K562 (cell line): ENCODE results near the gene ATAD2B. TPM values are rescaled to one million over a fixed set of nuclear protein-coding genes. Genes with fewer than 3 reads are reported as not detected.

ENCODE experiments used
- ATAC-seq: fragments of 200-7000 bp; cut with Tn5 transposase; 3 replicates; pipeline ENCODE4 v1.9.1; 2020; ENCODE audit warnings: moderate library complexity
- BruUV-seq: library from RNA; stranded (reverse); fragments of 400-500 nt; replicated peaks from 2 replicates; lab custom pipeline; 2021; lab: Mats Ljungman, UMichigan
- CTCF ChIA-PET: fragments of 300-600 bp; formaldehyde crosslinking; extraction: SDS; loops from one replicate; lab custom pipeline; 2021; ENCODE audit warnings: low intra/inter-chr PET ratio; lab: Yijun Ruan, JAX
- POLR2A ChIA-PET: fragments of 300-600, 350-650 bp; sonication (Branson Sonifier 250); formaldehyde crosslinking; extraction: SDS; loops from one replicate; lab custom pipeline; 2021; ENCODE audit warnings: antibody characterized with exemption, inconsistent platforms; lab: Yijun Ruan, JAX
- DNase-seq, 4 experiments: peaks; one replicate each; pipeline versions ENCODE4 v3.0.0 to v3.0.0-alpha.2; 2011 to 2018; ENCODE audit warnings: low spot score in 3 of 4, mixed read lengths in 3 of 4; ENCODE audit errors: extremely low read depth in 1 of 4
- FAIRE-seq: peaks from 2 replicates; lab custom pipeline; 2011; peaks lifted over from hg19 to GRCh38; lab: Jason Lieb, UNC
- H2AFZ ChIP-seq: 2 replicates; pipeline ENCODE4 v1.6.0; 2011; ENCODE audit warnings: low read depth, low read length, control low read depth, inconsistent platforms
- H3K27ac ChIP-seq: fragments of 200-600 bp; 3 replicates; pipeline ENCODE4 v1.8.0; 2011; ENCODE audit warnings: low read depth, mild to moderate bottlenecking, control low read depth, inconsistent platforms, low read length, moderate library complexity, mixed read lengths; ENCODE audit errors: extremely low read depth
- H3K27me3 ChIP-seq, 2 experiments: fragments of 300-600 bp in 1 of 2; 2 replicates in 1 of 2; 3 replicates in 1 of 2; pipeline versions ENCODE4 v1.6.0 to v1.8.0; 2011; ENCODE audit warnings: inconsistent platforms in 2 of 2, low read length in 2 of 2, mild to moderate bottlenecking in 1 of 2, mixed read lengths in 1 of 2, moderate library complexity in 1 of 2; ENCODE audit not compliant: control insufficient read depth in 2 of 2, insufficient read depth in 2 of 2
- H3K36me3 ChIP-seq: fragments of 300-600 bp; 3 replicates; pipeline ENCODE4 v1.8.0; 2011; ENCODE audit warnings: mild to moderate bottlenecking, low read length, inconsistent platforms; ENCODE audit not compliant: control insufficient read depth, insufficient read depth
- H3K4me1 ChIP-seq, 2 experiments: fragments of 200-600 bp in 1 of 2; replicated peaks in 1 of 2; 2 replicates in 1 of 2; 3 replicates in 1 of 2; pipeline versions ENCODE4 v1.5.1 to v1.8.0; 2011; ENCODE audit warnings: inconsistent platforms in 2 of 2, low read length in 2 of 2, mild to moderate bottlenecking in 1 of 2, mixed read lengths in 1 of 2, moderate library complexity in 1 of 2; ENCODE audit not compliant: control insufficient read depth in 2 of 2, insufficient read depth in 2 of 2
- H3K4me2 ChIP-seq: 2 replicates; pipeline ENCODE4 v1.6.1; 2011; ENCODE audit warnings: low read length, control low read depth, inconsistent platforms, mixed read lengths; ENCODE audit not compliant: insufficient read depth
- H3K4me3 ChIP-seq: fragments of 200-600 bp; sonication (generic), shearing (Covaris generic); 2 replicates; pipeline ENCODE4 v1.5.1; 2016; ENCODE audit warnings: control low read depth, inconsistent platforms
- H3K79me2 ChIP-seq: fragments of 200-600 bp; 3 replicates; pipeline ENCODE4 v1.8.0; 2011; ENCODE audit warnings: low read length, inconsistent platforms; ENCODE audit not compliant: control insufficient read depth, insufficient read depth
- H3K9ac ChIP-seq, 2 experiments: 2 replicates each; pipeline versions ENCODE4 v1.6.0 to v1.6.1; 2011; ENCODE audit warnings: low read depth in 2 of 2, low read length in 2 of 2, control low read depth in 1 of 2, inconsistent platforms in 1 of 2, mild to moderate bottlenecking in 1 of 2, mixed read lengths in 1 of 2; ENCODE audit not compliant: insufficient read depth in 1 of 2
- H3K9me1 ChIP-seq: one replicate; pipeline ENCODE4 v1.6.0; 2011; ENCODE audit warnings: inconsistent platforms, mild to moderate bottlenecking, low read length, moderate library complexity; ENCODE audit not compliant: control insufficient read depth, insufficient read depth
- H3K9me3 ChIP-seq: replicated peaks from 2 replicates; pipeline ENCODE4 v1.5.1; 2011; ENCODE audit warnings: low read depth, low read length, inconsistent platforms; ENCODE audit not compliant: control insufficient read depth, insufficient read depth
- H4K20me1 ChIP-seq: replicated peaks from 2 replicates; pipeline ENCODE4 v1.6.1; 2011; ENCODE audit warnings: low read length, inconsistent platforms, mixed read lengths; ENCODE audit not compliant: control insufficient read depth, insufficient read depth
- ETS1 ChIP-seq: conservative IDR thresholded peaks from 2 replicates; pipeline ENCODE4 v1.6.1; 2011; ENCODE audit warnings: low read depth, mild to moderate bottlenecking, low read length; ENCODE audit not compliant: control insufficient read depth
- TRIM28 ChIP-seq: fragments of 450-650 bp; IDR thresholded peaks from 2 replicates; pipeline ENCODE4 v1.6.1; 2017
- ZFP1 ChIP-seq: fragments of 450-650 bp; formaldehyde crosslinking; IDR thresholded peaks from 2 replicates; pipeline ENCODE4 v1.4.0; 2020; ENCODE audit warnings: mild to moderate bottlenecking, mixed read lengths
- ZNF766 ChIP-seq: fragments of 200-800 bp; sonication (Bioruptor generic); conservative IDR thresholded peaks from 2 replicates; pipeline ENCODE4 v1.6.1; 2016; ENCODE audit warnings: missing genetic modification characterization, missing compliant biosample characterization
- WGBS: fragments of 100-300 bp; shearing (Covaris generic); methylation state at CpG from one replicate; pipeline ENCODE4 v1.1.6; 2016; ENCODE audit warnings: low coverage, mixed read lengths; ENCODE audit not compliant: insufficient coverage; ENCODE audit errors: missing lambda C conversion rate; 5-methylcytosine and 5-hydroxymethylcytosine counted together
- in situ Hi-C: fragments of 300-500 bp; cut with MboI; formaldehyde crosslinking; loops from 4 replicates; pipeline ENCODE4 v1.15.0; 2018; ENCODE audit warnings: inconsistent platforms, mixed read lengths
- intact Hi-C: fragments of 100-400 bp; cut with micrococcal nuclease; formaldehyde crosslinking; loops from 2 replicates; pipeline ENCODE4 v1.14.2; 2022
- polyA plus RNA-seq, 8 experiments: library from polyadenylated mRNA; depleted of rRNA in 4 of 8; stranded (reverse) in 5 of 8; unstranded in 3 of 8; fragments of >200 nt; fragmentation: Nextera tagmentation in 2 of 8; fragmentation: Illumina TruSeq in 1 of 8; extraction: Ambion mirVana in 2 of 8; extraction: Trizol in 1 of 8; gene quantifications; 2 replicates each; pipeline versions ENCODE4 v1.2.1 to v1.2.3, GENCODE V29; 2011 to 2014; ENCODE audit warnings: inconsistent platforms in 1 of 8, missing spikeins in 1 of 8
- total RNA-seq, 7 experiments: library from RNA; depleted of rRNA in 6 of 7; stranded (reverse); fragments of >200 nt in 6 of 7; fragmentation: Illumina TruSeq in 2 of 7; extraction: Trizol in 2 of 7; gene quantifications; 2 replicates each; pipeline versions ENCODE4 v1.2.1 to v1.2.3, GENCODE V29; 2011 to 2021; ENCODE audit warnings: low replicate concordance in 1 of 7

ATAD2B gene
- total and polyA plus RNA-seq, 9 of the 15 experiments (the other 6 are each of a cell fraction or from before 2014, with no cell fraction given), result 3.2 to 21.6 (median 11.4) TPM

GRCh38 chr2:23850564-23851256, 76.2 kb downstream of the ATAD2B start:
- no peaks in the 10 kb centered on the region for H3K79me2 ChIP-seq
- ATAC-seq (peak; percentile 38), FAIRE-seq (no peak), DNase-seq (no peak)
- H3K4me3 ChIP-seq, result no peak overlapping the region
- H3K9me3 ChIP-seq, result no peaks in the 10 kb centered on the region
- no peak overlapping the region for H3K27ac ChIP-seq
- no peak overlapping the region for H3K4me2 ChIP-seq
- no peaks in the 10 kb centered on the region for H3K9me1 ChIP-seq
- no peaks in the 10 kb centered on the region; the same call in 2 of the 3 replicates for H3K36me3 ChIP-seq
- H2AFZ ChIP-seq, result no peak overlapping the region
- H3K9ac ChIP-seq, result no peak overlapping the region
- BruUV-seq, result no TSS peak
- TF ChIP-seq ETS1, result no peak
- POLR2A ChIA-PET, result interaction anchor here (1.1 kb wide), 2 partner anchors 14 to 27 kb away, joined by 3 read pairs; no protein-coding TSS in a partner anchor
- intact Hi-C loops, result no loop called here
- H3K27me3 ChIP-seq, result no peaks in the 10 kb centered on the region
- in situ Hi-C loops, result no loop called here
- no peaks in the 10 kb centered on the region; a peak in 1 of 5 replicates for H3K4me1 ChIP-seq
- no peaks in the 10 kb centered on the region for H4K20me1 ChIP-seq
- CTCF ChIA-PET, result no interaction called here
- 54% methylated on average over 4 of the region's 4 CpGs for WGBS

GRCh38 chr2:23844905-23845304, 82.0 kb downstream of the ATAD2B start:
- BruUV-seq, result no TSS peak
- Histone ChIP-seq H3K27ac (no peak overlapping the region), H3K27me3 (no peaks in the 10 kb centered on the region), H3K36me3 (peaks cover 7% of the 10 kb centered on the region; the same call in 1 of the 3 replicates), H3K4me3 (no peak overlapping the region), H3K9ac (no peak overlapping the region), H3K79me2 (no peaks in the 10 kb centered on the region; the same call in 2 of the 3 replicates), H3K4me2 (no peak overlapping the region), H4K20me1 (no peaks in the 10 kb centered on the region), H3K4me1 (no peaks in the 10 kb centered on the region), H3K9me3 (peaks cover 2% of the 10 kb centered on the region; the same call in 1 of the 2 replicates), H3K9me1 (no peaks in the 10 kb centered on the region), H2AFZ (no peak overlapping the region)
- POLR2A ChIA-PET, result no interaction called here
- peak; percentile 68; the same call in 1 of the 2 replicates for TF ChIP-seq TRIM28
- peak; percentile 89 for TF ChIP-seq ZFP1 (CRISPR knock-in tag)
- TF ChIP-seq ZNF766 (CRISPR knock-in tag), result no peak
- no peak for DNase-seq
- no peak for FAIRE-seq
- WGBS, result 99% methylated on average over 4 of the region's 4 CpGs
- CTCF ChIA-PET, result no interaction called here
- ATAC-seq, result no peak
- intact Hi-C loops (no loop called here), in situ Hi-C loops (no loop called here)
